HepG2 (cell line): ENCODE results near the gene HTR4.

ENCODE experiments used
- HDAC6 ChIP-seq: fragments of 200-600 bp; sonication (generic); IDR thresholded peaks from 2 replicates; pipeline ENCODE4 v1.7.0; 2017; ENCODE audit warnings: mild to moderate bottlenecking, antibody characterized with exemption, low read length, low read depth
- NFKBIZ ChIP-seq: IDR thresholded peaks from 2 replicates; pipeline ENCODE4 v1.6.1; 2018; ENCODE audit warnings: missing genetic modification reagents, missing compliant biosample characterization
- POLR2A ChIP-seq, 2 experiments: IDR thresholded peaks; 2 replicates each; pipeline ENCODE4 v1.6.1; 2011; ENCODE audit warnings: low read depth in 2 of 2, low read length in 2 of 2, mild to moderate bottlenecking in 1 of 2, moderate library complexity in 1 of 2; ENCODE audit not compliant: insufficient read depth in 1 of 2
- SRF ChIP-seq: IDR thresholded peaks from 2 replicates; pipeline ENCODE4 v1.6.1; 2011; ENCODE audit warnings: mild to moderate bottlenecking, low read depth, low read length, moderate library complexity
- ZBTB26 ChIP-seq: IDR thresholded peaks from 2 replicates; pipeline ENCODE4 v1.6.1; 2016; ENCODE audit warnings: missing compliant biosample characterization, missing genetic modification reagents, borderline replicate concordance

GRCh38 chr5:148623741-148624140 is 30.6 kb downstream of the HTR4 start:
- TF ChIP-seq ZBTB26, result no peak
- TF ChIP-seq POLR2A (IDR thresholded peaks at IDR 0.05; ENCODE audit: insufficient read depth in 1 of 2, low read depth in 2 of 2, low read length in 2 of 2), result no peak
- no peak for TF ChIP-seq SRF
- TF ChIP-seq HDAC6, result no peak
- TF ChIP-seq NFKBIZ (CRISPR knock-in tag), result no peak
